HCT116 (cell line): ENCODE measurements around the gene MTHFR. TPM values are rescaled to one million over a fixed set of nuclear protein-coding genes. Genes with fewer than 3 reads are reported as not detected.

Source experiments
- ATAC-seq: fragments of 200-7000 bp; cut with Tn5 transposase; 2 replicates; pipeline ENCODE4 v1.9.1; 2020; ENCODE audit warnings: mild to moderate bottlenecking, moderate library complexity
- BruUV-seq: library from RNA; stranded (reverse); fragments of 400-500 nt; replicated peaks from 2 replicates; lab custom pipeline; 2021; lab: Mats Ljungman, UMichigan
- CTCF ChIA-PET: fragments of 300-600 bp; sonication (Branson Sonifier 250); formaldehyde crosslinking; loops from one replicate; lab custom pipeline; 2021; ENCODE audit warnings: antibody characterized with exemption; lab: Charles Lee
- POLR2A ChIA-PET: fragments of 300-600, 350-600 bp; sonication (Branson Sonifier 250); formaldehyde crosslinking; loops from one replicate; lab custom pipeline; 2021; ENCODE audit warnings: antibody characterized with exemption; lab: Charles Lee
- RAD21 ChIA-PET, 2 experiments: fragments of 300-600 bp; sonication (Branson Sonifier 250); formaldehyde crosslinking; loops; one replicate each; lab custom pipeline; 2023; ENCODE audit warnings: low total read pairs in 2 of 2; ENCODE audit not compliant: uncharacterized antibody in 2 of 2, unreplicated experiment in 2 of 2, low non-redundant PET in 1 of 2; lab: Charles Lee
- DNase-seq: peaks from one replicate; pipeline ENCODE4 v3.0.0-alpha.2; 2010; ENCODE audit warnings: low read depth, low spot score
- H2AFZ ChIP-seq: fragments of 200-600 bp; shearing (Covaris generic), sonication (generic); 2 replicates; pipeline ENCODE4 v1.6.1; 2017; ENCODE audit warnings: low read depth, mixed run types, mixed read lengths, antibody characterized with exemption, low read length; ENCODE audit not compliant: poor library complexity, severe bottlenecking
- H3K27ac ChIP-seq: 2 replicates; pipeline ENCODE4 v1.5.1; 2012; ENCODE audit warnings: low read depth, low read length
- H3K27me3 ChIP-seq: fragments of 200-600 bp; sonication (generic); 2 replicates; pipeline ENCODE4 v1.6.1; 2016; ENCODE audit warnings: mixed run types, low read length, mixed read lengths; ENCODE audit not compliant: insufficient read depth
- H3K36me3 ChIP-seq, 2 experiments: fragments of 200-500 bp in 1 of 2; fragments of 200-600 bp in 1 of 2; sonication (Bioruptor generic) in 1 of 2; sonication (generic) in 1 of 2; 2 replicates each; pipeline versions ENCODE4 v1.5.1 to v1.6.1; 2014 to 2016; ENCODE audit warnings: low read length in 2 of 2, inconsistent platforms in 1 of 2, mixed read lengths in 1 of 2, mixed run types in 1 of 2; ENCODE audit not compliant: insufficient read depth in 2 of 2, control insufficient read depth in 1 of 2
- H3K4me1 ChIP-seq, 2 experiments: fragments of 200-600 bp in 1 of 2; sonication (generic) in 1 of 2; 2 replicates each; pipeline versions ENCODE4 v1.5.1 to v1.6.1; 2012 to 2017; ENCODE audit warnings: low read length in 2 of 2, inconsistent platforms in 1 of 2, mild to moderate bottlenecking in 1 of 2, mixed read lengths in 1 of 2, mixed run types in 1 of 2, moderate library complexity in 1 of 2; ENCODE audit not compliant: insufficient read depth in 2 of 2, control insufficient read depth in 1 of 2
- H3K4me2 ChIP-seq: fragments of 200-600 bp; sonication (generic); 2 replicates; pipeline ENCODE4 v1.6.1; 2017; ENCODE audit warnings: mixed run types, low read length, mixed read lengths
- H3K4me3 ChIP-seq, 2 experiments: fragments of 200-600 bp in 1 of 2; sonication (generic) in 1 of 2; replicated peaks in 1 of 2; 2 replicates each; pipeline ENCODE4 v1.5.1; 2011 to 2016; ENCODE audit warnings: low read length in 2 of 2, control low read depth in 1 of 2, low read depth in 1 of 2, mild to moderate bottlenecking in 1 of 2, mixed read lengths in 1 of 2, mixed run types in 1 of 2
- H3K79me2 ChIP-seq: fragments of 200-600 bp; sonication (generic); 2 replicates; pipeline ENCODE4 v1.6.1; 2017; ENCODE audit warnings: mild to moderate bottlenecking, mixed run types, low read length, moderate library complexity, mixed read lengths; ENCODE audit not compliant: insufficient read depth
- H3K9ac ChIP-seq: fragments of 200-600 bp; sonication (generic); 2 replicates; pipeline ENCODE4 v1.6.1; 2016; ENCODE audit warnings: low read length, mixed read lengths
- H3K9me2 ChIP-seq: fragments of 200-600 bp; sonication (generic), shearing (Covaris generic); 2 replicates; pipeline ENCODE4 v1.6.1; 2017; ENCODE audit warnings: mixed run types, mild to moderate bottlenecking, moderate library complexity; ENCODE audit not compliant: insufficient read depth
- H3K9me3 ChIP-seq, 2 experiments: fragments of 200-500 bp in 1 of 2; fragments of 200-600 bp in 1 of 2; sonication (Bioruptor generic) in 1 of 2; sonication (generic) in 1 of 2; 2 replicates each; pipeline ENCODE4 v1.6.1; 2014 to 2017; ENCODE audit warnings: low read length in 2 of 2, mixed read lengths in 2 of 2, inconsistent platforms in 1 of 2, low read depth in 1 of 2, mild to moderate bottlenecking in 1 of 2, mixed run types in 1 of 2, moderate library complexity in 1 of 2; ENCODE audit not compliant: control insufficient read depth in 1 of 2, insufficient read depth in 1 of 2
- H4K20me1 ChIP-seq: fragments of 200-600 bp; sonication (generic), shearing (Covaris generic); 2 replicates; pipeline ENCODE4 v1.6.1; 2017; ENCODE audit warnings: mixed run types, mild to moderate bottlenecking, moderate library complexity; ENCODE audit not compliant: insufficient read depth
- ATF3 ChIP-seq: IDR thresholded peaks from 2 replicates; pipeline ENCODE4 v1.6.1; 2012
- CBX3 ChIP-seq: IDR thresholded peaks from 2 replicates; pipeline ENCODE4 v1.6.1; 2012; ENCODE audit warnings: low read depth
- CEBPB ChIP-seq: IDR thresholded peaks from 2 replicates; pipeline ENCODE4 v1.6.1; 2012; ENCODE audit warnings: low read depth
- CTCF ChIP-seq, 3 experiments: fragments of 200-600 bp in 1 of 3; sonication (generic) in 1 of 3; IDR thresholded peaks in 2 of 3; conservative IDR thresholded peaks in 1 of 3; 2 replicates each; pipeline ENCODE4 v1.5.1; 2012 to 2017; ENCODE audit warnings: low read depth in 2 of 3, low read length in 2 of 3, antibody characterized with exemption in 1 of 3, borderline replicate concordance in 1 of 3, control low read depth in 1 of 3, mild to moderate bottlenecking in 1 of 3, mixed read lengths in 1 of 3, mixed run types in 1 of 3, moderate library complexity in 1 of 3; ENCODE audit not compliant: insufficient read depth in 1 of 3
- EGR1 ChIP-seq: IDR thresholded peaks from 2 replicates; pipeline ENCODE4 v1.6.1; 2012; ENCODE audit warnings: low read depth
- EZH2 ChIP-seq: fragments of 200-600 bp; sonication (generic); IDR thresholded peaks from 2 replicates; pipeline ENCODE4 v1.6.1; 2017; ENCODE audit warnings: antibody characterized with exemption, mixed run types
- FOSL1 ChIP-seq: IDR thresholded peaks from 2 replicates; pipeline ENCODE4 v1.6.1; 2012; ENCODE audit warnings: low read depth
- JUND ChIP-seq: IDR thresholded peaks from 2 replicates; pipeline ENCODE4 v1.6.1; 2012
- POLR2A ChIP-seq: IDR thresholded peaks from 2 replicates; pipeline ENCODE4 v1.7.0; 2011; ENCODE audit warnings: borderline replicate concordance; ENCODE audit not compliant: insufficient read depth, insufficient read length; ENCODE audit errors: extremely low read depth
- RAD21 ChIP-seq: IDR thresholded peaks from 2 replicates; pipeline ENCODE4 v1.6.1; 2012; ENCODE audit warnings: low read depth, mild to moderate bottlenecking
- SIN3A ChIP-seq: IDR thresholded peaks from 2 replicates; pipeline ENCODE4 v1.6.1; 2012; ENCODE audit warnings: low read depth
- SRF ChIP-seq: IDR thresholded peaks from 2 replicates; pipeline ENCODE4 v1.6.1; 2012; ENCODE audit warnings: low read depth
- TCF7L2 ChIP-seq: IDR thresholded peaks from 2 replicates; pipeline ENCODE4 v1.7.0; 2011; ENCODE audit warnings: borderline replicate concordance, inconsistent platforms; ENCODE audit not compliant: insufficient read depth, insufficient read length; ENCODE audit errors: extremely low read depth
- YY1 ChIP-seq: IDR thresholded peaks from 2 replicates; pipeline ENCODE4 v1.6.1; 2011; ENCODE audit warnings: low read length, low read depth, moderate library complexity, mild to moderate bottlenecking; ENCODE audit not compliant: insufficient replicate concordance; ENCODE audit errors: extremely low read depth
- ZBTB33 ChIP-seq: IDR thresholded peaks from 2 replicates; pipeline ENCODE4 v1.6.1; 2011; ENCODE audit warnings: mild to moderate bottlenecking, low read length, moderate library complexity; ENCODE audit not compliant: insufficient replicate concordance; ENCODE audit errors: extremely low read depth
- ZFX ChIP-seq: fragments of 450-650 bp; IDR thresholded peaks from 2 replicates; pipeline ENCODE4 v1.6.1; 2017
- ZNF274 ChIP-seq: fragments of 200-500 bp; sonication (Bioruptor generic); IDR thresholded peaks from 2 replicates; pipeline ENCODE4 v1.6.1; 2014; ENCODE audit warnings: mild to moderate bottlenecking, low read depth, low read length, inconsistent platforms
- intact Hi-C: fragments of 100-400 bp; cut with micrococcal nuclease; formaldehyde crosslinking; loops from 2 replicates; pipeline ENCODE4 v1.10.0; 2022
- total RNA-seq: library from RNA; stranded (reverse); gene quantifications from one replicate; pipeline ENCODE4 v1.2.1, GENCODE V29; 2021; ENCODE audit not compliant: unreplicated experiment

The MTHFR gene
- total RNA-seq, 1 experiment from 2014 or later = 20.9 TPM

GRCh38 chr1:11799099-11799498, 6.7 kb downstream of the MTHFR start:
- no peak for ATAC-seq
- Histone ChIP-seq H3K9me3 (no peaks in the 10 kb centered on the region), H3K4me2 (no peak overlapping the region), H3K4me1 (peaks cover 28 to 50% of the 10 kb centered on the region in 2 experiments)
- no TSS peak for BruUV-seq
- POLR2A ChIA-PET = no interaction called here
- intact Hi-C loops = no loop called here
- CTCF ChIA-PET = no interaction called here
- no peak for TF ChIP-seq TCF7L2
- no peak for TF ChIP-seq ATF3
- TF ChIP-seq SIN3A = no peak
- no peak for TF ChIP-seq SRF
- no peak for TF ChIP-seq POLR2A
- TF ChIP-seq CBX3 = no peak
- TF ChIP-seq CTCF (IDR thresholded peaks at IDR 0.05 in 2 of 3, conservative IDR thresholded peaks at IDR 0.05 in 1 of 3; ENCODE audit: borderline replicate concordance in 1 of 3, insufficient read depth in 1 of 3, low read depth in 2 of 3, low read length in 2 of 3) = no peak
- no peak for TF ChIP-seq EGR1
- no peak for TF ChIP-seq YY1
- TF ChIP-seq EZH2 = no peak
- no peak for TF ChIP-seq ZNF274
- no peak for TF ChIP-seq ZFX
- no peak for TF ChIP-seq JUND
- no peak for TF ChIP-seq ZBTB33
- no peak for TF ChIP-seq RAD21
- TF ChIP-seq FOSL1 = no peak
- no peak for TF ChIP-seq CEBPB
- TF ChIP-seq, all 23 proteins: peak for 0
- Histone ChIP-seq H3K9me2 (no peaks in the 10 kb centered on the region), H3K79me2 (no peaks in the 10 kb centered on the region), H3K36me3 (no peaks in the 10 kb centered on the region), H3K27me3 (no peaks in the 10 kb centered on the region), H4K20me1 (no peaks in the 10 kb centered on the region), H3K27ac (no peak overlapping the region), H3K9ac (no peak overlapping the region), H2AFZ (no peak overlapping the region), H3K4me3 (no peak overlapping the region)
- DNase-seq = no peak
- RAD21 ChIA-PET = no interaction called here
